Ishikawa (cell line): ENCODE results near the gene CRY1.
A peak's percentile ranks its signal among the peaks of the same experiment; 100 is the strongest.

Experiments
- CEBPB ChIP-seq: IDR thresholded peaks from 2 replicates; pipeline ENCODE4 v1.6.1; 2012
- CREB1 ChIP-seq: IDR thresholded peaks from 2 replicates; pipeline ENCODE4 v1.6.1; 2012; ENCODE audit warnings: low read depth
- EGR1 ChIP-seq: IDR thresholded peaks from 2 replicates; pipeline ENCODE4 v1.6.1; 2012
- EP300 ChIP-seq: IDR thresholded peaks from 2 replicates; pipeline ENCODE4 v1.6.1; 2012; ENCODE audit warnings: borderline replicate concordance
- RAD21 ChIP-seq: IDR thresholded peaks from 2 replicates; pipeline ENCODE4 v1.6.1; 2012; ENCODE audit warnings: low read depth
- TAF1 ChIP-seq: IDR thresholded peaks from 2 replicates; pipeline ENCODE4 v1.6.1; 2012; ENCODE audit warnings: low read depth, mild to moderate bottlenecking

DNA sequence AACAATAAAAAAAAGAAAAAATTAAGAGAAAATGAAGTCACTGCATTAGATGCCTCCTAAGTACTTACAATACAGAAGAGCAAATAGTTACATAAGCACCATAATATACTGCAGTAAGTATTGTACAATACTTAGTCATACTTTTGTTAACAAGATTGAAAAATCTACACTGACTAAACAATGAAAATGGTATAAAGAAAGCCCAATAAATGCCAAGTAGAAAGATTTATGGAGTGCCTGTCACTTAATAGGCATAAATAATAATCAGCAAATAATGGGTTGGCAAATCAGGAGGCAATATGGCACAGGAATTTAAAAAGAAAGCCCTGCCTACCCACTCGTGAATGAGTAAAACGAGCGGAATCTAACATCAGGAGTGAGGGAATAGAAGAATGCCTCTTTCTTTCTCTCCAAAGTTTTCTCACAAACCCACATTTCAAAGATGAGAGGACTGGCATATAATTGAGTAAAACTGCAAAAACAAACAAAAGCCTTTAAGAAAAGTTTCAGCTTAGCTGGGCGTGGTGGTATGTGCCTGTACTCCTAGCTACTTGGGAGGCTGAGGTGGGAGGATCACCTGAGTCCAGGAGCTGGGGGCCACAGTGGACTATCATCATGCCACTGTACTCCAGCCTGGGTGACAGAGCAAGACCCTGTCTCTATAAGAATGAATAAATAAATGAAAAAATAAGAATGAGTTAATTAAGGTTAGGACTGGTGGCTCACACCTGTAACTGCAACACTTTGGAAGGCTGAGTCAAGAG, 36.1 kb downstream of the CRY1 start:
- no peak for TF ChIP-seq CREB1
- no peak for TF ChIP-seq TAF1
- no peak for TF ChIP-seq RAD21
- TF ChIP-seq EGR1: no peak
- peak; percentile 56; the same call in 1 of the 2 replicates for TF ChIP-seq EP300
- peak; percentile 50 for TF ChIP-seq CEBPB
